ENCODE measurements around the gene KCNJ4.

The KCNJ4 gene

DNA sequence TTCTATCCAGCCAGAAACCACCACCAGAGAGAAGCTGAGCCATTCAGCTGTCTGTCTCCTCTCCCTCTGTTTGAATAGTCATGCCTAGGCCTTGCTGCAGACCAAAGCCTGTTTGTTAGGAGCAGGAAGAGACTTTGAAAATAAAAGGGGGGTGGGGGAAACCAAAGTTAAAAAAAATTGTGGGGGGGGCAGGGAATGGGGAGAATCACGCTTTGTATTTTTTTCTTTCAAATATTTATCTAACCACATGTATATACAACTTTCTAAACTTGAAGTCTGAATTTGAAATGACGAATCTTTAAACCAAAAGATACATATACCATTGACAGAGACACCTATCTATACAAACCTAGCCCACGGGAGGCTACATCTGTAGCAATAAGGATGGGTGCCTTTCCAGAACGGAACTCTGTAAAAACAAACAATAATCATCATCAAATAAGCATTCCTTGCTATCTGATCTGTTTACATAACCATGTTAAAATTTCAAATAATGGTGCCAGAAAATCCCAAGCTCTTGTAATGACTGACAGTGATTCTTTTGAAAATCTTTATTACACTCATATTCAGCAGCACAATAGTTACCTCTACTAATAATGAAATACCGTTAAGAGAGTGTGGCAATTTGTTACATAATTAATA, 36.8 kb upstream of the KCNJ4 start:
- TF ChIP-seq, protein P1, sequence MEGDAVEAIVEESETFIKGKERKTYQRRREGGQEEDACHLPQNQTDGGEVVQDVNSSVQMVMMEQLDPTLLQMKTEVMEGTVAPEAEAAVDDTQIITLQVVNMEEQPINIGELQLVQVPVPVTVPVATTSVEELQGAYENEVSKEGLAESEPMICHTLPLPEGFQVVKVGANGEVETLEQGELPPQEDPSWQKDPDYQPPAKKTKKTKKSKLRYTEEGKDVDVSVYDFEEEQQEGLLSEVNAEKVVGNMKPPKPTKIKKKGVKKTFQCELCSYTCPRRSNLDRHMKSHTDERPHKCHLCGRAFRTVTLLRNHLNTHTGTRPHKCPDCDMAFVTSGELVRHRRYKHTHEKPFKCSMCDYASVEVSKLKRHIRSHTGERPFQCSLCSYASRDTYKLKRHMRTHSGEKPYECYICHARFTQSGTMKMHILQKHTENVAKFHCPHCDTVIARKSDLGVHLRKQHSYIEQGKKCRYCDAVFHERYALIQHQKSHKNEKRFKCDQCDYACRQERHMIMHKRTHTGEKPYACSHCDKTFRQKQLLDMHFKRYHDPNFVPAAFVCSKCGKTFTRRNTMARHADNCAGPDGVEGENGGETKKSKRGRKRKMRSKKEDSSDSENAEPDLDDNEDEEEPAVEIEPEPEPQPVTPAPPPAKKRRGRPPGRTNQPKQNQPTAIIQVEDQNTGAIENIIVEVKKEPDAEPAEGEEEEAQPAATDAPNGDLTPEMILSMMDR (IDR thresholded peaks at IDR 0.05; ENCODE audit: extremely low read depth, insufficient read depth, missing control alignments): no peak
- DNase-seq (ENCODE audit: low spot score): no peak
- in situ Hi-C loops (cut with MboI; ENCODE audit: low pct_unique_long_range_greater_than_20kb, low sequenced_read_pairs, unreplicated experiment): no loop called here

- TF ChIP-seq, protein P1 (IDR thresholded peaks at IDR 0.05; ENCODE audit: extremely low read depth, insufficient read depth, missing control alignments): no peak
- DNase-seq (ENCODE audit: low spot score): no peak
- in situ Hi-C loops (cut with MboI; ENCODE audit: low pct_unique_long_range_greater_than_20kb, low sequenced_read_pairs, unreplicated experiment): no loop called here
Measured at GRCh38 chr22:38490915-38491314, 35.9 kb upstream of the KCNJ4 start.

GRCh38 chr22:38490475-38490874, 35.5 kb upstream of the KCNJ4 start:
- in situ Hi-C loops (cut with MboI; ENCODE audit: low pct_unique_long_range_greater_than_20kb, low sequenced_read_pairs, unreplicated experiment): no loop called here
- DNase-seq (ENCODE audit: low spot score): no peak
- TF ChIP-seq, protein P1 (IDR thresholded peaks at IDR 0.05; ENCODE audit: extremely low read depth, insufficient read depth, missing control alignments): no peak

- no peak for DNase-seq (ENCODE audit: low spot score)
- TF ChIP-seq, protein P1 (IDR thresholded peaks at IDR 0.05; ENCODE audit: extremely low read depth, insufficient read depth, missing control alignments): no peak
- in situ Hi-C loops (cut with MboI; ENCODE audit: low pct_unique_long_range_greater_than_20kb, low sequenced_read_pairs, unreplicated experiment): no loop called here
Measured at GRCh38 chr22:38489561-38490145, 34.7 kb upstream of the KCNJ4 start.

DNA sequence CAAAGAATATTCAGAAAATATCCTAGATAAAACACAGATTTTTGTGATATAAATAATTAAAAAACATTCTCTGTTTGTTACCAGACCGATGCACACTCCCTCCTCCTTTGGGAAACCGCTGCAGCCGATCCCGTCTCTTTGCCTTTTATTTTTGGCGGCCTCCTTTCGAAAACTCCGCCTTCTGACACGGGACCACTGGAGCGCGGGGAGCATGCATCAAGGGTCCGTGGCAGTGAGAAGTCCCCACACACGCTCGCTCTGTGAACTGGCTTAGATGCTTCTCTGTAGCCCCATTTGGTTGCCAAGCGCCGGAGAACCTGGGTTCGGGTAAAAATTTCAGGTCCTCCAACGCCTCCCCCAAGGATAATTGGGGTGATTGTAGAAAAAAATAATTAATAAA, 34.1 kb upstream of the KCNJ4 start:
- TF ChIP-seq, protein P1 (IDR thresholded peaks at IDR 0.05; ENCODE audit: extremely low read depth, insufficient read depth, missing control alignments): no peak
- DNase-seq (ENCODE audit: low spot score): no peak
- in situ Hi-C loops (cut with MboI; ENCODE audit: low pct_unique_long_range_greater_than_20kb, low sequenced_read_pairs, unreplicated experiment): no loop called here

- no peak for DNase-seq (ENCODE audit: low spot score)
- in situ Hi-C loops (cut with MboI; ENCODE audit: low pct_unique_long_range_greater_than_20kb, low sequenced_read_pairs, unreplicated experiment): no loop called here
- TF ChIP-seq, protein P1 (IDR thresholded peaks at IDR 0.05; ENCODE audit: extremely low read depth, insufficient read depth, missing control alignments): no peak
Measured at GRCh38 chr22:38487946-38488345, 32.9 kb upstream of the KCNJ4 start.
